Stomach (tissue), 4 donors: ENCODE measurements around the gene EYA2.

Source experiments
- CTCF ChIP-seq, 7 experiments: fragments of 450-650 bp in 4 of 7; fragments of 200-600 bp in 3 of 7; sonication (generic) in 3 of 7; IDR thresholded peaks; one replicate each; pipeline ENCODE4 v1.5.1; 2016 to 2019; ENCODE audit warnings: antibody characterized with exemption in 7 of 7, control low read depth in 2 of 7, mild to moderate bottlenecking in 1 of 7
- EP300 ChIP-seq: sonication (generic); formaldehyde crosslinking; IDR thresholded peaks from one replicate; pipeline ENCODE4 v1.6.1; 2017; ENCODE audit warnings: antibody characterized with exemption
- POLR2A ChIP-seq, 4 donors: fragments of 450-650 bp; IDR thresholded peaks; one replicate each; pipeline ENCODE4 v1.6.1; 2016; ENCODE audit warnings: antibody characterized with exemption in 4 of 4, control low read depth in 2 of 4, mild to moderate bottlenecking in 1 of 4, moderate library complexity in 1 of 4
- POLR2AphosphoS5 ChIP-seq, 3 donors: sonication (generic); formaldehyde crosslinking; IDR thresholded peaks; one replicate each; pipeline ENCODE4 v1.6.1; 2016; ENCODE audit warnings: antibody characterized with exemption in 3 of 3

GRCh38 chr20:46985671-46986070 is 91.0 kb downstream of the EYA2 start:
- TF ChIP-seq CTCF (IDR thresholded peaks at IDR 0.05) (no peak), POLR2AphosphoS5 (IDR thresholded peaks at IDR 0.05) (no peak), POLR2A (IDR thresholded peaks at IDR 0.05) (no peak), EP300 (no peak)
